NCI-H510A (cell line): ENCODE data around the gene SERPINH1.

Experiments
- DNase-seq: peaks from one replicate; lab custom pipeline; 2025; lab: John Stamatoyannopoulos, UW

The SERPINH1 gene

DNA sequence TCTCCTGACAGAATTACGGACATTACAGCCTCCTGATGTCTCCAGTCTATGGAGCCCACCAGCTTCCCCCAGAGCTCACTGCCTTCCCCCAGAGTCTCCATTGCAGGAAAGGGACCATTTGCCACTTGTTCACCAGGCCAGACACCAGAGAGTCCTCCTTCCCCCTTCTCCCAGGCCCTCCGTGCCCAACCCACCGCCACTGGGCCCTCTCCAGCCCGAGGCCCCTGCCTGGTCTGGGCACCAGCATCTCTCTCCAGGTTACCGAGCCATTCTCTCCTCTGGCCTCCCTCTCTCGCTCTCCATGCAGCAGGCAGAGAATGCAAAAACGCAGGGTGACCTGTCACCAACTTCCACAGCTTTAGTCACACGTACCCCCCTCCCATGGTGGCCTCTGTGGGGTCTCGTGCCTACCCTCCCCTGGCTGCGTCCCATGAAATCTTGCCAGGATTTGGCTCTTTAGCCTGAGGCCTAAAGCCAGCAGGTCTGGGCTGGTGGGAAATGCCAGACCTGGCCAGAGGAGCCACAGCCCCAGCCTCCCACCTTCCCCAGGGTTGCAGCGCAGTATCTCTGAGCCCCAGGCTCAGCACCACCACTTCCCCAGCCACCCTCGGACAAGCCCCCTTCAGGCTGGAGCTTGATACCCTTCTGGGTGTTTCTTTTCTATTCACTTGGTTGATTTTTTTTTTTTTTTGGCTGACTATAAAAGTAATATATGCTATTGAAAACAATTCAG is 6.8 kb upstream of the SERPINH1 start:
- no peak for DNase-seq

DNA sequence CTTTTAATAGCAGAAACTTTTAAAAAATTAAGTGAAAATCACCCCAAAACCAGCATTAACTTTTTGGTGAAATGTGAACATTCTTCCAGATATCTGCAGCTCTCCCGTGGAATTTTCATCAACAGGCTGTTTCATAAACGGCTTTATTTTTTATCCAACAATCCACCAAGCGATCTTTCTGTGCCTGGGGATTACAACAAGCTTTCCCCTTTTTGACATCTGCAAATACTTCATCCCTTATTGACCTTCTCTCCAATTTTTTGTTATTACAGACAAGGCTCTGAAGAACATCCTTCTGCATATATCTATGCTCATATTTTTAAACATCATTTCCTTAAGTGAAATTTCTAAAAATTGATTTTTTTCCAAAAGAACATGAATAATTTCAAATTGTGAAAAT is 5.8 kb upstream of the SERPINH1 start:
- no peak for DNase-seq

DNA sequence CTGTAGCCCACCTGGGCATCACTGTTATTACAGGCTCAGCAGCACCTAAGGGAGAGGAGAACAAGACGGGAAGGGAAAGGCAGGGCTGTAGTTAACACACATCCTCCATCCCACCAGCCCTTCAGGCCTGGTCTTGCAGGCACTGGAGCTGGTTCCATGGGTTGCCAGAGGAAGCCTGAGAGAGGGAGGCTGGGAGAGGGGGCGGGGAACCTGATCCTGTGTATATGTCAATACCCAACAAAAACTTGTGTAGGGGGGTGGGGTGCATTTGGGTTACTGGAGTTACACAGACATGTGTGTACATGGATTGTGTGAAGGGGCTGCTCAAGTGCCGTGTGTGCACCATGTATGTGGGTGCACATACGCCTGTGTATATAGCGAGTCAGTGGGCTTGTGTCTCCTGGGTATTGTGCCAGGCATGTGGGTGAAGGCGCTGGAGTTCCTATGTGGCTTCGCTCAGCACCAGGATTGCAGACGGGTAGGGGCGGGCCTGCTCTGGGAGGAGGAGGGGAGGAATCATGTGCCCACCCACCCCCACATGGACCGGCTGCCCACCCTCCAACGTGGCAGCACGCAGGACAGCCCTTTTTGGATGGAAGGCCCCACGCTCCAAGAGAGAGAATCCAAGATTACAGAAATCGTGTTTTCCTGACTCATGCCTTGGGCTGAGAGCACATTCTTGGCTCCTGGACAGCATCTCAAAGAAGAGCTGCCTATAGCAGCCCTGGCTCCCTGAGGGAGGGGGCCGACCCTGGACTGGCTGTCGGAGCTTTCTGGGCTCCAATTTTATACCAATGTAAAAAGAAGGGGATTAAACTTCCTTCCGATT is 4.2 kb upstream of the SERPINH1 start:
- no peak for DNase-seq

DNA sequence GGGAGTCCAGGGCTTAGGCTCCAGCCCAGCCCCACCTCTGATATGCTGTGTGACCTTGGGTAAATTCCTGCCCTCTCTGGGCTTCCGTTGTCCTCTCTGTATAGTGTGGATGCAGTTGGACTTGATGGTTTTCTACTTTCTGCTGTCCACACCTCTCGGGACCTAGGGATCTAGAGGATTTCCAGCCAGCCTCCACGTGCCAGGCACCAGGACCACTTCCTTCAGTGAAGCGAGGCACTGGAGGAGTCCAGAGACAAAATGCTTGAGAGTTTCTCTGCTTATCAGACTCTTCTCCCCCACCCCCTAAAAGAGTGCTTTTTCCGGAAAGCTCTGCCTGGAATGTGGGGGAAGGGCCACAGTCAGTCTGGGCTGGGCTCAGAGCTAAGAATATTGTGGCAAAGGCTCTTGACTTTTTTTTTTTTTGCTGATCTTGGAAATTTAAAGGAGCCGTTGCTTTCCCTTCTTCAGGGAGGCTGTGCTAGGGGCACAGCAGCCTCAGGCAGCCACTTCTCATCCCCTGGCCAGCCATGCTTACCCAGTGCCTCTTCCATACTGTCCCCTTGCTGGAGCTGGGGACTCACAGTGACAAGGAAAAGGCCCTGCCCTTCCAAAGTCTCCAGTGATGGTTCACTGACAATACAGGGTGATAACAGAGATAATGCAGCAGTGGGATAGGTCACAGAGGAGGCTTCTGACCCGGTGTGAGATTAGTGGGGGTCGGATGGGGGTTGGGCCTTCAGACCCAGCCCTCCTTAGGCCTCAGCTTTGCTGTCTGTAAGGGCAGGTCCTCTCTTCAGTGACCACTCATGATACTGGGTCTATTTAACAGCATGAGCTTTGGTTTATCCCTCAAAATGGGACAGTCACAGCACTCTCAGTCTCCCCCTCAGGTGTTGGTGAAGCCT is 2.9 kb upstream of the SERPINH1 start:
- DNase-seq, result no peak

DNA sequence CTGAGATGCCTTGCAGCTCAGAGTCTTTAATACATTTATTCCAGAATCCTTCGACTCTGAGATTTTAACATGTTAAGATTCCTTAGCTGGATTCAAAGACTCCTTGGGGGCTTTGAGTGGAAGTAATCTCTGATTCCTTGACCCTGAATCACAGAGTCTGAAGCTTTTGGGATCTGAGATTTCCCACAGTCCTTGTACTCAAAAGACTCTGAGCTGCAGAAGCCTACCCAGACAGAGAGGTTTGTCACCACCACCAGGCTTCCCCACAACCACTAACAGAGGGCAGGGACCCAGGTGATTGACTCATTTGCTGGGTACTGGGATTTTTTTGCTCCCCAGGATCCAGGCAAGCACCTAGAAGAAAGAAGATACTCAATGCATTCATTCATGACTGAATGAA is 1.4 kb upstream of the SERPINH1 start:
- DNase-seq, result no peak

DNA sequence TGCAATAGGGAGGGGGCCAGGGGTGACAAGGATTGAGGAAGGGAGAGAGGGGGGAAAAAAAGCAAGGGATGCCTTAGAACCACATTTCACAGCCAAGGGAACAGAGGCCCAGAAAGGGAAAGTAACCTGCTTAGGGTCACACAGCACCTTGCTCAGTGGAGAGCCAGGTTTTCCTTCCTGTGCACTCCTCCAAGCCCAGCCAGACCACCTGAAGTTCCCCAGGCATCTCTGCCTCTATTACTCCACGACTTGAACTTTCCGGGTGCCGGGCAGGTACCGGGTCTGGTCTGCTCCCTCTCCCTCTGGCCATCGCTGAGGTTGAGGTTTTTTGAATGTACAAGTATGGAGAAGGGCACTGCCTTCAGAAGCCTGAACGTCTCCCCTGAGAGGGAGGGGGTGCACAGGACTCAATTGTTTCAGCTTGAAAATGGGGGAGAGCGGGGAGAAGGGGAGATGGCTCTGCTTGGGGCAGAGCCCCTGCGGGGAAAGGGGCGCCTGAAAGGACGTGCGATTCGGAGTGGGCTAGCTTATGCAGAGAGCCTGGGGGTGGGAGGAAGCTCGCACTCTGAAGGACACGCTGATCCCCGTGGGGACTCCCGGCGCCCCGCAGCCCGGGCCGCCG is 516 bp upstream of the SERPINH1 start:
- DNase-seq, result no peak

DNA sequence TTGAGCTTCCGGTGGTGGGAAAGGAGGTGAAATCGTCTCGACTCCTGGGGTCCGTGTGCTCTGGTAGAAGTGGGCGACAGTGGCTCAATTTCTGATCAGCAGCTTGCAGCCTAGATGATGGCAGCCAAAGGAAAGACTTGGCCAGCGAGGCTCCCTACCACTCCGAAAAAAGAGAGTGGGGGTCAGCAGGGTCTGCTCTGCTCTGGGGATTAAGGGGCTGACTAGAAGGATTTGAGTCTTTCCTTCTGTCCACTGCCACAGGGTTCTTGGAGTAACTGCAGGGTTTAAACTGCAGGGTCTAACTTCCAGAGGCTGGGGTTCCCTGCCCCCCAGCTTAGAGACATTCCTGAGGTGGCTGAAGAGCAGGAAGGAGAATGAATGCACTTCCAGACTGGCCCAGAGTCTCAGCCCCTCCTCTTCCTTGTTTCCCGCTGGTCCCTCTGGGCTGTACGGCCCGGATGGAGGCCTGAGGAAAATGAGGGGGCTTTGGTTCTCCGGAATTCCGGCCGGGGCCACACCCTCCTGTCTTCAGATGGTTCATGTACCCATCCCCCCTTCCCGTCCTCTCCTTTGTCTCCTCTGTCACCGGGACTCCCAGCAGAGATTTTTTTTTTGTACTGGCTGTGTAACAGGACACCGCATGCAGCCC is 907 bp downstream of the SERPINH1 start:
- no peak for DNase-seq

DNA sequence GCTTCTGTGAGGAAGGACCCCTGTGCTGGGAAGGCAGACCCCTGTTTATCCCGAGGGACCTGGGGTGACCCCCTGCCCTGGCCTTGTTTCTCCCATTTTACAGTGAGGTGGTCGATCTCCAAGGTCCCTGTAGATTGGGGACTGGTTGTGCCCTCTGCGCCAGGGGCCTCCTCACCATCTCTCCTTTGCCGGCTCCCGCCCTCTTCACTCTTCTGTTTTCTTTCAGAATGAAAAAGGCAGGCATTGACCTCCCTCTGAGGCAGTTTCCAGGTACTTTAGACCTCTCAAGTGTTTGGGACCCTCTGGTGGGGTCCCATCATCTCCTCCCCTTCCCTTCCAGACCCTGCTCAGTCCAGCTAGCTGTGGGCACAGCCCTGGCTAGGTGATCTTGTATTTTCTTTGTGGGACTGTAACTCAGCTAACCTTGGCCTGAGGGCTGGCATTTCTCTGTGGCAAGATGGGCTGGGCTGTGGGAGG is 1.5 kb downstream of the SERPINH1 start:
- DNase-seq, result no peak

DNA sequence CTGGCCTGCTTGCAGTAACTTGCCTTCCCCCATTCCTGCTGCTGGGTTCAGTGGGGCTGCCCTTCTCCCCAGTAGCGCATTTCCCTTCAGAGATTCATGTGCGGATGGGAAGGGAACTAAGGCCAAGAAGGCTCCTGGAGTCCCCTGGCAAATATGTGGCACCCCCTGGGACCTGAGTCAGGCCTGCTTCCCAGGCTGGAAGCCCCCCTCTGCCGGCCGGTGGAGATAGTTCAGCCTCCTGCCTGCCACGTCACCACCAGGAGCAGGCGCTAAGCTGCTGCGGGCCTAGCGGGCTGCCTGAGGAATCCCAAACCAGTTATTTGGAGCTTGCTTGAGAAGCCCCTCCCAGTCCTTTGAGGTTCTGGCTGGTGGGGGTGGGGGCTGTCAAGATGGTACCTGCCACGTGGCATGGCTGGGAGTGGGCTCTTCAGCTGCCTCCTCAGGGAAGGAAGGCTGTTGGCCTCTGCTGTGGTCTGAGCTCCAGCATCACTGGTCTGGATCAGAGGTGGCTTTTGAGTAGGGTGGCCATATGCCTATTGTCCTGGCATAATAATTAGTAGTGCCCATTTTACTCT is 2.0 kb downstream of the SERPINH1 start:
- no peak for DNase-seq

DNA sequence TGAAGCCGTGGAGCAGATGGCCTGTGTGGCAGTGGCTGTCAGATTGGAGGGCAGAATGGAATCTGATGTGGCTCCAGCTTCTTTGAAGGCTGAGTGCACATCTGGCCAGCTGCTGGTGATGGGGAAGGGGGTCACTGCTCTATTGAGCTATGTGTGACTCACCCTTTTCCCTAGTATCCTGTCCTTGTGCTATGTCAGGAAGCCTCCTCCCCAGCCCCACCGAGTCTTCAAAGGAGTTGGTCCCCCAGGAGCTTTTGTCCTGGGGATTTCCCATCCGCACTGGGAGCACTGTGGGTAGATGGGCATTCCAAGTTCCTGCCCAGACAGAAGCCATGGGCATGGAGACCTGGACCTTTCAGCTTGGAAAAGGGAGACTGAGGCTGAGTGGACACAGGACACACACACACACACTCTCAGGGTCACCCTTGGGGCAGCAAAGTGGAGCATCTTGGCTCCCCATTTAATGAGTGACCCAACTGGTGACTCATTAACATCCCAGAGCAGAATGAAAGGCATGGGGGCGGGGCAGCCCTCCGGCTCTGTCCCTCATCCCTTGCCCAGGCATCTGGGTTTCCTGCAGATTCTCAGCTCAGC is 3.3 kb downstream of the SERPINH1 start:
- no peak for DNase-seq

DNA sequence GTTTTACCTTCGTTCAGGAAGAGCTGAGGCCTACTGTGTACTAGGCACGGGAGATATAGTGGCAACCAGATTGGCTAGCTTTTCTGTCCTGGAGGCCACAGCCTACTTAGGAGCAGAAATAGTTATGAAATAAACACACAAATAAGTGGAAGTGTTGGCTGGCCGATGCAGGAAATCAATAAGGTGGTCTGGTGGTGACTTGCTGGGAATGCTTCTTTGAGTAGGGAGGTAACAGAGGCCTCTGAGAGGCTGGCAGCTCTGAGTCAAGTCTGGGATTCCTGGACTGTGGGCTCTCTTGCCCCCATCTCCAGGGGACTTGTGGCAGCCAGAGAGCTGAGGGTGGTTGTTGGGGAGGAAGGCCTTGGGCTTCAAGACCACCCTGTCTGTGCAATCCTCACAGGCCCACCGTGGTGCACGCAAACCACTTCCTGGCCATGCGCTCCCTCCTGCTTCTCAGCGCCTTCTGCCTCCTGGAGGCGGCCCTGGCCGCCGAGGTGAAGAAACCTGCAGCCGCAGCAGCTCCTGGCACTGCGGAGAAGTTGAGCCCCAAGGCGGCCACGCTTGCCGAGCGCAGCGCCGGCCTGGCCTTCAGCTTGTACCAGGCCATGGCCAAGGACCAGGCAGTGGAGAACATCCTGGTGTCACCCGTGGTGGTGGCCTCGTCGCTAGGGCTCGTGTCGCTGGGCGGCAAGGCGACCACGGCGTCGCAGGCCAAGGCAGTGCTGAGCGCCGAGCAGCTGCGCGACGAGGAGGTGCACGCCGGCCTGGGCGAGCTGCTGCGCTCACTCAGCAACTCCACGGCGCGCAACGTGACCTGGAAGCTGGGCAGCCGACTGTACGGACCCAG is 4.1 kb downstream of the SERPINH1 start:
- no peak for DNase-seq

DNA sequence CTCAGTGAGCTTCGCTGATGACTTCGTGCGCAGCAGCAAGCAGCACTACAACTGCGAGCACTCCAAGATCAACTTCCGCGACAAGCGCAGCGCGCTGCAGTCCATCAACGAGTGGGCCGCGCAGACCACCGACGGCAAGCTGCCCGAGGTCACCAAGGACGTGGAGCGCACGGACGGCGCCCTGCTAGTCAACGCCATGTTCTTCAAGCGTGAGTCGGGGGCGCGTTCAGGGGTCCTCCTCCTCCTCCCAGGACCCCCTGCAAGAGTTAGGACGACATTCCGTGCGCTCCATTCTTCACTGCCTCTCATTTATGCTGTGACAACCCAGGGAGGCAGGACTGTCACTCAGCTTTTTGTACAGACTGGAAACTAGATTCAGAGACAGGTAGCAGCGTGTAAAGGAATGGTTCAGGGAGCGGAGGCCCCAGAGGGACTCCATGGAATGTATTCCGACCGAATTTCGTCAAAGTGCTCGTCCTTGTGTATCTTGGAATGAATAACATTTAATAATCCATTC is 4.8 kb downstream of the SERPINH1 start:
- DNase-seq, result no peak

DNA sequence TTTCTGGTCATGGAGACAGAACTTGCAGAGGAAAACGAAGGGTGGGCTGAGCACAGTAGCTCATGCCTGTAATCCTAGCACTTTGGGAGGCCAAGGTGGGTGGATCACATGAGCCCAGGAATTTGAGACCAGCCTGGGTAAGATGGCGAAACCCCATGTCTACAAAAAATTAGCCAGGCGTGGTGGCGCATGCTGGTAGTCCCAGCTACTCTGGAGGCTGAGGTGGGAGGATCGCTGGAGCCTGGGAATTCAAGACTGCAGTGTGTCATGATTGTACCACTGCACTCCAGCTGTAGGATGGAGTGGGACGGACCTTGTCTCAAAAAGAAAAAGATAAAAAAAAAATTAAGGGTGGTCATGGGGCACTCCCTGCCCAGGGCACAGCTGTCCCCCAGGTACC is 5.9 kb downstream of the SERPINH1 start:
- no peak for DNase-seq

DNA sequence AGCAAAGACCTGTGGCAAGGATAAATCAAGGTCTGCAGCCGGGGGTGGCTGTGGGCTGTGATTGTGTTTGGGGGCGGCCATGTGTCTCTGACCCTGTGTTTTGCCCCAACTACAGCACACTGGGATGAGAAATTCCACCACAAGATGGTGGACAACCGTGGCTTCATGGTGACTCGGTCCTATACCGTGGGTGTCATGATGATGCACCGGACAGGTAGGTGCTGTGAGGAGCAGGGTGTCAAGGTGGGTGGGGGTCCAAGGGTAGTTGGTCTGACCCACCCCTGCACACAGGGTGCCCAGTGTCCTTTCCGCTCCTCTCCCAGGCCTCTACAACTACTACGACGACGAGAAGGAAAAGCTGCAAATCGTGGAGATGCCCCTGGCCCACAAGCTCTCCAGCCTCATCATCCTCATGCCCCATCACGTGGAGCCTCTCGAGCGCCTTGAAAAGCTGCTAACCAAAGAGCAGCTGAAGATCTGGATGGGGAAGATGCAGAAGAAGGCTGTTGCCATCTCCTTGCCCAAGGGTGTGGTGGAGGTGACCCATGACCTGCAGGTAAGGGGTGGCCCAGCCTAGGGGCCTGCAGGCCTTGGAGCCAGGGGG is 6.7 kb downstream of the SERPINH1 start:
- no peak for DNase-seq

DNA sequence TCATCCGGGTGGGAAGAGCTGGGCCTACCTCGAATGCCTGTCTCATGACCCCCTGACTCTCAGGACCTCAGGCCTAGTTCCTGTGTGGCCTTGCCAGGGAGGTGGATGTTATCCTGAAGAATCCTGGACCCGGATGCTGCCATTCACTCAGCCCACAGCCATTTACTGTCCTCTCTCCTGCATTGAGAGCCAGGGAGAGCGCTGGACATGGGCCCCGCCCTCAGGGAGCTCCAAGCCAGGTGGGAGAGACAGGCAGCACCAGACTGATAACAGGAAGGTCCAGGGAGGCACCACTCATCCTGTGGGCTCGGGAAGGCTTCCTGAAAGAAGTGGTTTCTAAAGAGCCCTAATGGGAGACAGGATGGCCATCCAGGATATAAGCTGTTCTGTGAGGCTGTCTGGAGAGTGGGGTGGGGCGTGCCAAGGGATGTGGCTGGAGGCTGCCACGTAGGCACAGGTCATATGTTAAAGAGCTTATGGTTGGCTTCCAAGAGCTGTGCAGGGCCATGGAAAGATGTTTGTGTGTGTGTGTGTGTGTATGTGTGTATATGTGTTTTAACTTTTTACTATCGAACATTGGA is 8.6 kb downstream of the SERPINH1 start:
- no peak for DNase-seq

DNA sequence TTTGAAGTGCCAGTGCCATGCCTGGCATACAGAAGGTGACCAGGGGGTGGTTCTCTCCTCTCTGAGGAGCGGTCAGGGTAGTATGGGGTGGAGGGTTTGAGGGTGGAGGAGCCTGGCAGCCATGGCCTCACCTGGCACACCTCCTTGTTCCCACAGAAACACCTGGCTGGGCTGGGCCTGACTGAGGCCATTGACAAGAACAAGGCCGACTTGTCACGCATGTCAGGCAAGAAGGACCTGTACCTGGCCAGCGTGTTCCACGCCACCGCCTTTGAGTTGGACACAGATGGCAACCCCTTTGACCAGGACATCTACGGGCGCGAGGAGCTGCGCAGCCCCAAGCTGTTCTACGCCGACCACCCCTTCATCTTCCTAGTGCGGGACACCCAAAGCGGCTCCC is 9.6 kb downstream of the SERPINH1 start:
- DNase-seq, result no peak

DNA sequence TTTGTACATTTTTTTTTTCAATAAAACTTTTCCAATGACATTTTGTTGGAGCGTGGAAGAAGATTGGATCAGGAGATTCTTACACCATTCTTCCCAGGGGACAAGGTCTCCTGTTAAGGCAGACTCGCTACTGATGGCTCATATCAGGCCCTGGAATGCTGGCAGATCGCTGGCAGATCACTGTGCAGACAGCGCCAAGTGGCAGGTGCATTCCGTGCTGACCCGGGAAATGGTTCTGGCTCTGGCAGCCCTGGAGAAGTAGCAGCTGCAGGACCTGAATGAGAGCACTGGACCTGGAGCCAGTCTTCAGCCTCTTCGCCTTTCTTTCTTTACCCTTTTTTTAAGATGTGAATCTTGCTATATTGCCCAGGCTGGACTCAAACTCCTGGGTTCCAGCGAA is 10.7 kb downstream of the SERPINH1 start:
- no peak for DNase-seq

DNA sequence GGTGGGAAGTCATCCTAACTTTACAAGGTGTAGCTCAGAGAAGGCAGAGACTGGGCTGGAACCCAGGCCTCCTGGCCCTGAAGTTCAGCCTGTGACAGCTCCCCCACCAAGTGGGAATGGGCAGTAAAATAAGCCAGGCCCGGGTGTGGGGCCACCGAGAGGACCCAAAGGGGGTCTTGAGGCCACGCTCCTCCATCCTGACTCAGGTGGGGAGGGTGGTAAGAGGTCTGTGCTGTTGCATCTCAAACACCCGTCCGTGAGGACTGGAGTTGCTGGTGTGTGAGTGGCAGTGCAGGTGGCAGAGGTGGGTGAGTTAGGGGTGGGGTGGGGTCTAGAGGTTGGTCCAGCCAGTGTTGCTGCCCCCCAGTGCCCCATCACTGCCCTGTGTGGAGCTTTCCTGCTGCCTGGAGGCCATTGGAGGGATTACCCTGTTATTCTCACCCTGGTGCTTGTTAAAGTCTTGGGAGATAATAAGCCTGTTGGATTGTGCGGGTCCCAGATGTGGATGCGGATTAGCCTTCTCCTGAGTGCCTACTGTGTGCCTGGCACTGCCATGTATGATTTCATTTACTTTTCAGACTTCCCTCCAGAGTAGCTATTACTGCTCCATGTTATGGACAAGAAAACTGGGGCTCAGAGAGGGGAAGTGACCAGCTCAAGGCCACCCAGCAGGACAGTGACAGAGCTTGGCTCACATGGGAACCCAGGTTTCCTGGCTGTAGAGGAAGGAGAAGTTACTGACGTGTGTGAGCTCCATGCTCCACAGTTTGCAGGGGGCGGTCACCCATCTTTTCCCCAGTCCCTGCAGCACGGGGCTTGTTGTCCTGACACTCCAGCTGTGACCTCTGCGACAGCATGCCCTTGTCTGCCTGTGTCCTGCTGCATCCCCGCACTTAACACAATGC is 12.9 kb downstream of the SERPINH1 start:
- DNase-seq, result no peak
